NCI-H748 (cell line): ENCODE results near the gene CECR2.
A peak's percentile ranks its signal among the peaks of the same experiment; 100 is the strongest.

Source experiments
- DNase-seq: peaks from one replicate; lab custom pipeline; 2025; ENCODE audit not compliant: unreplicated experiment; lab: John Stamatoyannopoulos, UW

Gene CECR2

DNA sequence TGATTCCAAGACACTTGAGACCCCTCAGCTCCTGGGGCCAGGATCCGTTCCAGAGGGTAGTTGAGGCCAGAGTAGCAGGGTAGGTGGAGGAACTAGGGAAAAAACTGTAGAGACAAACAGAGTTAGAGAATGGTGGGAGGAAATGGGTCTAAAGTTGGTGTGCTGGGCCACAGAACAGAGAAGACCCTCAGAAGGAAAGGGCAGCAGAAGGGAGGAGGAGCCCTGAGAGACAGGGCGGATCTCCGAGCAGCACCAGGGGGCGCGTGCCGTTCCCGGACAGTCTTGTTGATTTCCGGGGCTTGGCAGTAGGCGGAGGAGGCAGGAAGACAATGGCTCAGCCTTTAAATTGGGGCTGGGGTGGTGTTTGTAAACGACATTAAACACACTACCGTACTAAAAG, 2.4 kb upstream of the CECR2 start:
- peak; percentile 56 for DNase-seq

DNA sequence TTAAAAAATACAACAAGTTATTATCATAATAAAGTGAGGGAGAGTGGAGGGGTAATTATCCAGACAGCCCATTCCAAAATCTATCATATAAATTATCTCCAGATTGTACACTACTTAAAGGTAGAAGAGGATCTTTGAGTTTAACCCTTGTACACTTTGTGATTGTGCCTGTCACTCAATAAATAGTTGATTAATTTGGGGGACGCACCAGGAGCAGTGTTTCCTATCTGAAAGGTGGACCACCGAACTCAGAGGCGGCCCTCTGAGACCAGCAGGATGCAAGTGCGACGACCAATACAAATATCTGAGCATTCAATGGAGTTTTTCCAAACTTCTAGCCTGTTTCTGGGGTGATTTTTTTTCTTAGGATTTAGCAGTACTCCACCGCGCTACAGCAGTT, 1.1 kb upstream of the CECR2 start:
- no peak for DNase-seq

GRCh38 chr22:17368554-17369438, 464 bp upstream of the CECR2 start:
- peak; percentile 72 for DNase-seq

DNA sequence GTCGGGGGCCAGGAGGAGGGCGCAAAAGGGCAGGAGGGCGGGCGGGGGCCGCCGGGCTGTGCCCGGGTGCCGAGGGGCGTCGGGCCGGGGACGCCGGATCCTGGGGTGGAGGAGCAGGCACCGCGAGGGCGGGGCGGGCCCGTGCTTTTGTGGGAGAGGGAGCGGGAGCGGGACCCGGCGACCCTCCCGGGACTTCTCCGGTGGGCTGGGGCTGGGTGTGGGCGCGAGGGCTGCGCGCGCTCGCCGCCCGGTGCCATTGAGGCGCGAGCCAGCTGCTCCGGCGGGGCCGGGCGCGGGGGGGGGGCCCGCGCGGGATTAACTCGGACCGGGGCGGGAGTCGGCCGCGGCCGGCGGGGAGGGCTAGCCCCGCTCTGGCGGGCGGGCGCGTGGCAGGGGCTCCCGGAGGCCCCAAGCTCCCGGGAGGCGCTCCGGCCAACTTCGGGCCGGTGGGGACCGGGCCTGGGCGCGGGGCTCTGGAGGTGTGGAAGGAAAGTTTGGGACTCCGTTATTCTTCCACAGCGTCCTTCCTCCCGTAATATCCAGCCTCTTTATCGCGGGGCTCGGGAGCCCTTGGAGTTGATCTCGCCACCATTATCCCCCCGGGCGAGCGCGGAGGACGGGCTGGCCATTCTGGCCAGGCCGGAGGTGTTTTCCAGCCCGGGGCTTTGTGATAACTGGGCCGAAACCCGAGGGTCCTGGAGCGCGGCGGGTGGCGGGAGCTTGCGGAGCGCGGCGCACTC, 936 bp downstream of the CECR2 start:
- peak; percentile 36 for DNase-seq

DNA sequence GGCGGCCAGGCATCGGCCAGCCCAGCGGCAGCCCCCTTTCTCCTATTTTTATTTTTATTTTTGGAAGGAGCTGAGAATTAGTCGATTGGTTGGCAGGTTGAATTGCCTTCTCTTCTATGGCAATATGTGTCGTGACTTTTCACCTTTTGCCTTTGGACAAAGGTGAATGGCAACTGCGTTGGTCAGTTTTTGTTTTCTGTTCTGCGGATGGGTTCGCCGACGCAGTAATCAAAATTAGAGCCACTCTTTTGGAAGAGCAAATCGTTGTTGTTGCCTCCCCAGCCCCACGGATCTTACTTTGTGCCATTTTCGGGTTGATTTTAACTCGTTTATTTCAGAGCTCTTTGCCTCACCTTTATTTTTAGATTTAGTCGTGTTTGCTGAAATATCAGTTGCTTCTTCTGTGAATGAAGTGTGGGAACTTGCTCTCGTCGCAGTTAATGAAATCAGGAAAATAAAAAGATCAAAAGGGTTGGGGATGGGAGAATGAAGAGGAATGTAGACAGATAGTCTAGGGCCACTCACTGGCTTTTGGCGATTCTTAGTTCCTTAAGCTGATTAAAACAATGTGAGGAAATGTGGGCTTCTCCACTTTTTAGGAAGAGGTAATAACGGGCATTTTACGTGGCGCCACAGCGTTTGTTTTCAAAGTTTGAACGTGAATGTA, 1.6 kb downstream of the CECR2 start:
- DNase-seq = peak; percentile 28

- no peak for DNase-seq
Measured at GRCh38 chr22:17371448-17371847, 2.2 kb downstream of the CECR2 start.

GRCh38 chr22:17373855-17374254, 4.6 kb downstream of the CECR2 start:
- no peak for DNase-seq

DNA sequence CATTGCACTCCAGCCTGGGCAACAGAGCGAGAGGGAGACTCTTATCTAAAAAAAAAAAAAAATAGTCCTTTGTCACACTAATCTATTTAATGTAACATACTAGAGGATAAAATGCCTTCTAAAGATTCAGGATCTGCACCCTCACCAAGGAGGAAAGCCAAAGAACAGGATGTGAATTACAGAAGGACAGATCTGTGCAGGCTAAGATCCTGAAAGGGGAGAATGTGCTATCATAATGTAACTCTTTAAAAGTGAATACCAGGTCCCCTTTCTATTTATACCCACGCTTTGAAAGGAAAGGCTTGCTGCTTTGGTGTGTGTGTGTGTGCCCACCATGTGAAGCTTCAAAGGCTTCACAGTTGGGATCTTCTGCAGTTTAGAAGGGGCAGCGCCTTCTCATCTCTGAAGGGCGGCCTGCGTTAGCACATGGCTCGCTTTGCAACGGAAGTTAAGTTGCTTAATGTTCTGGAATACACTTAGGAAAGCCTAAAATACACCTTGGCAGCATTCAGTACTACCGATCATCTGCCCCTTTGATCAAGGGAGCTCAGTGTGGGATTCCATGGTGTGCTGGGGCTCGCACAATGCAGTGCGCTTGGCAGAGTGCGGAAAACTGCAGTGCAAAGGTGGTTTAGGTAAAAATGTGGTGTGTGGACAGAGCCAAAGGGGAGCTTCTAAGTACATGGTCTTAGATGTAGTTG, 6.8 kb downstream of the CECR2 start:
- no peak for DNase-seq

DNA sequence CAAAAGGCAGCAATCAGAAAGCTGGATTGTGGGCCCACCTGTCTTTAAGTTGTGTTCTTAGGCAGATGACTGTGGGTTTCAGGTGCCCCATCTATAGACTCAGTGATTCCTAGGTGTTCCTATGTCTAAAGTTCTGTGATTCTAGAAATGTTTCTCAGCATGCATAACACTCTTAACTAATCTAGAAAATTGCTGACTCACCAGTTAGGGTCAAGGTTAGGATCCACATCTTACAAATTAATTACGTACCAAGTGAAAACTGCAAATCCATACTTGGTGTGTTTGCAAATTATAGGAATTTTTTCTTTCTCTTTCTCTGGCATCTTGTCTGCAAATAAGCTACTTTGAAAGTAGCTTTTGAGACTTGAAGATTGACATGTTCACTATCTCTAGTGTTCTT, 7.7 kb downstream of the CECR2 start:
- no peak for DNase-seq

- DNase-seq = no peak
Measured at GRCh38 chr22:17379944-17380343, 10.7 kb downstream of the CECR2 start.

GRCh38 chr22:17380359-17381087, 11.3 kb downstream of the CECR2 start:
- DNase-seq = no peak

- DNase-seq = no peak
Measured at GRCh38 chr22:17381192-17381913, 12.1 kb downstream of the CECR2 start.

DNA sequence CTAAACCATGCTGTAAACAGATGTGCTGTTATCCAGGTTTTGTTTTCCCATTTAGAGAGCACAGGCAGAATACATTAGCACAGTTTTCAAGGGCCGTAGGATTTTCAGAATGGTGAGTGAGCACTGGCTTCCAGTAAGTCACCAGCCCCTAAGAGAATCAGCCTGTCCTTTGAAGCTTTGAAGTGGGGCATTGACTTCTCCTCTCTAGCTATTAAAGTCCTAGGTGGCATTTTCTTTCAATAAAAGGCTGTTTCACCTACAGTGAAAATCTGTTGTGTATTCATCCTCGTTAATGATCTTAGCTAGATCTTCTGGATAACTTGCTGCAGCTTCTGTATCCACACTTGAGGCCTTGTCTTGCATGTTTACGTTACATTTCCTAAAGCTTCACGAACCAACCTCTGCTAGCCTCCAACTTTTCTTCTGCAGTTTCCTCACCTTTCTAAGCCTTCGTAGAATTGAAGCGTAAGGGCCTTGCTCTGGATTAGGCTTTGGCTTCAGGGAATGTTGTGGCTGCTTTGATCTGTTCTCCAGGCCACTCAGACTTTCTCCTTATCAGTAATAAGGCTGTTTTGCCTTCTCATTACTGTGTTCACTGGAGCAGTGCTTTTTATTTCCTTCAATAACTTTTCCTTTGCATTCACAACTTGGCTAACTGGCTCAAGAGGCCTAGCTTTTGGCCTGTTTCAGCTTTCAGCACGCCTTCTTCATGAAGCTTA, 15.5 kb downstream of the CECR2 start:
- DNase-seq = no peak

GRCh38 chr22:17387356-17387755, 18.1 kb downstream of the CECR2 start:
- peak; percentile 11 for DNase-seq

GRCh38 chr22:17388235-17388634, 19.0 kb downstream of the CECR2 start:
- DNase-seq = no peak

GRCh38 chr22:17390087-17390486, 20.8 kb downstream of the CECR2 start:
- DNase-seq = no peak

DNA sequence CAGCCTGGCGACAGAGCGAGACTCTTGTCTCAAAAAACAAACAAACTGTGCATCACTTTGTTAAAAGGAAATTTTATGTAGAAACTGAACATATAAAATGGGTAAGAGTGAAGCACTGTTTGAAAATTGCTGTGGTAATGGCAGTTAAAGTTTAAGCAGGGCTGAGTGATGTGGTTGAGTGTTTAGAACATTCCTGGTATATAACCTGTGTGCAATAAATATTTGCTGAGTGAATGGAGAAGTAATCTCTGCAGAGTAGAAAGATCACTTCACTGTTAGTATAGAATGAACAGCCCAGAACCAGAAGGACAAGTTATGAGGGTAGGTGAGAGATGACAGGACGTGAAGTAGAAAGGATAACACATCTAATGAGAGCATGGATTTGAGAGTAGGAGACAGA, 27.3 kb downstream of the CECR2 start:
- DNase-seq = no peak

- DNase-seq = no peak
Measured at GRCh38 chr22:17397756-17398547, 28.7 kb downstream of the CECR2 start.
